ENCODE data around the gene CFL1. TPM values are rescaled to one million over a fixed set of nuclear protein-coding genes. Genes with fewer than 3 reads are reported as not detected.

Gene CFL1
- total and polyA plus RNA-seq, 10 of the 15 experiments (the other 5 are each of a cell fraction or from before 2014, with no cell fraction given) = 164 to 2,994 (median 1,500) TPM

GRCh38 chr11:65884716-65885092, 26.7 kb upstream of the CFL1 start (continued):
- TF ChIP-seq SIX5 (IDR thresholded peaks at IDR 0.05; ENCODE audit: low read depth, low read length, severe bottlenecking) = no peak
- no peak for TF ChIP-seq CEBPZ (IDR thresholded peaks at IDR 0.05; ENCODE audit: low read depth, low read length)
- TF ChIP-seq POLR2AphosphoS2 (IDR thresholded peaks at IDR 0.05; ENCODE audit: low read depth, low read length) = no peak
- no peak for TF ChIP-seq REST (IDR thresholded peaks at IDR 0.05; ENCODE audit: low read depth, low read length)
- TF ChIP-seq LARP7 (IDR thresholded peaks at IDR 0.05) = peak; percentile 19; the same call in 1 of the 2 replicates
- peak; percentile 77 for TF ChIP-seq NR2F1 (conservative IDR thresholded peaks at IDR 0.05)
- peak; percentile 82; the same call in 1 of the 2 replicates for TF ChIP-seq ZNF592 (IDR thresholded peaks at IDR 0.05)
- TF ChIP-seq MXI1 (IDR thresholded peaks at IDR 0.05; ENCODE audit: low read depth, low read length) = no peak
- TF ChIP-seq NR2C2 (IDR thresholded peaks at IDR 0.05; ENCODE audit: borderline replicate concordance, control insufficient read depth, insufficient read length, low read depth) = no peak
- peak; percentile 84; the same call in 1 of the 2 replicates for TF ChIP-seq RB1 (IDR thresholded peaks at IDR 0.05; ENCODE audit: borderline replicate concordance)
- no peak for TF ChIP-seq BCL11A (IDR thresholded peaks at IDR 0.05; ENCODE audit: low read depth, low read length)
- TF ChIP-seq PAX5 (IDR thresholded peaks at IDR 0.05; ENCODE audit: borderline replicate concordance, low read depth, low read length) = 0 out of 2 replicates have a peak, but pooled peaks have one; percentile 6
- TF ChIP-seq ZBTB33 (IDR thresholded peaks at IDR 0.05) = no peak

All from GM12878 (cell line).